ENCODE data around the gene FZD2.

The FZD2 gene

DNA sequence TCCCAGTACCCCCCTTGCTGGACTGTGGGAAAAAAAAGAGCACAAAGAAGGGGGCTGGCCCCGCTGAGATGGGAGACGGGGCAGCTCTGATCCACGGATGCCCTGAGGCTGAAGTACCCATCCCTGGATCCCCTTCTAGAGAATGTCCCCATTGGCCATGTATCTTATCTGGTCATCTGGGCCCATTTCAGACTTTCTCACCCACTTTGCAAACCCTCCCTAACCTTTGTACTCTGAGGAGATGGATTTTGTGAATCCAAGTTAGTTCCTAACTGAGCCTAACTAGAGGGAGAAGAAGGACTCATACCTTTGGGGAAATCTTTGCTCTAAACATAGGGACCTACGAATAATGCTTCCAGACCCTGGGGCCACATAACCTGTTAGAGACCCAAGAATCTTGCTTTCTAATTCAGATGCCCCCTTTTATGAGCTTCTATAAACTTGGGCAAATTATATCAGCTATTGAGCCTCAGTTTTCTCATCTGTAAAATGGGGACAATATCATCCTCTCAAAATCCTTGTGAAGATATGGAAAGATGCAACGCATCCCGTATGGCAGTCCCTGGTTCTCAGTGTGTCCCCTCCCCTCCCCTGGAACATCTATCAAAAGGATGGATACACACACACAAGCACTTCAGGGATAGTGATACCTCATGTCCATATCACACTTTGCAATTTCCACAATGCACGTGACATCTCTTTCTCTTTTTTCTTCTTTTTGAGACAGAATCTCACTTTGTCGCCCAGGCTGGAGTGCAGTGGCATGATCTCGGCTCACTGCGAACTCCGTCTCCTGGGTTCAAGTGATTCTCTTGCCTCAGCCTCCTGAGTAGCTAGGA is 16.8 kb upstream of the FZD2 start:
- no peak for DNase-seq (ENCODE audit: low read depth)
- TF ChIP-seq, protein P1, sequence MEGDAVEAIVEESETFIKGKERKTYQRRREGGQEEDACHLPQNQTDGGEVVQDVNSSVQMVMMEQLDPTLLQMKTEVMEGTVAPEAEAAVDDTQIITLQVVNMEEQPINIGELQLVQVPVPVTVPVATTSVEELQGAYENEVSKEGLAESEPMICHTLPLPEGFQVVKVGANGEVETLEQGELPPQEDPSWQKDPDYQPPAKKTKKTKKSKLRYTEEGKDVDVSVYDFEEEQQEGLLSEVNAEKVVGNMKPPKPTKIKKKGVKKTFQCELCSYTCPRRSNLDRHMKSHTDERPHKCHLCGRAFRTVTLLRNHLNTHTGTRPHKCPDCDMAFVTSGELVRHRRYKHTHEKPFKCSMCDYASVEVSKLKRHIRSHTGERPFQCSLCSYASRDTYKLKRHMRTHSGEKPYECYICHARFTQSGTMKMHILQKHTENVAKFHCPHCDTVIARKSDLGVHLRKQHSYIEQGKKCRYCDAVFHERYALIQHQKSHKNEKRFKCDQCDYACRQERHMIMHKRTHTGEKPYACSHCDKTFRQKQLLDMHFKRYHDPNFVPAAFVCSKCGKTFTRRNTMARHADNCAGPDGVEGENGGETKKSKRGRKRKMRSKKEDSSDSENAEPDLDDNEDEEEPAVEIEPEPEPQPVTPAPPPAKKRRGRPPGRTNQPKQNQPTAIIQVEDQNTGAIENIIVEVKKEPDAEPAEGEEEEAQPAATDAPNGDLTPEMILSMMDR (IDR thresholded peaks at IDR 0.05; ENCODE audit: low read length, missing control alignments) = no peak
- no peak overlapping the region for H3K4me3 ChIP-seq (replicated peaks; ENCODE audit: low read depth, low read length)

GRCh38 chr17:44541884-44542581 is 15.3 kb upstream of the FZD2 start:
- TF ChIP-seq, protein P1 (IDR thresholded peaks at IDR 0.05; ENCODE audit: low read length, missing control alignments) = no peak
- no peak overlapping the region for H3K4me3 ChIP-seq (replicated peaks; ENCODE audit: low read depth, low read length)

DNA sequence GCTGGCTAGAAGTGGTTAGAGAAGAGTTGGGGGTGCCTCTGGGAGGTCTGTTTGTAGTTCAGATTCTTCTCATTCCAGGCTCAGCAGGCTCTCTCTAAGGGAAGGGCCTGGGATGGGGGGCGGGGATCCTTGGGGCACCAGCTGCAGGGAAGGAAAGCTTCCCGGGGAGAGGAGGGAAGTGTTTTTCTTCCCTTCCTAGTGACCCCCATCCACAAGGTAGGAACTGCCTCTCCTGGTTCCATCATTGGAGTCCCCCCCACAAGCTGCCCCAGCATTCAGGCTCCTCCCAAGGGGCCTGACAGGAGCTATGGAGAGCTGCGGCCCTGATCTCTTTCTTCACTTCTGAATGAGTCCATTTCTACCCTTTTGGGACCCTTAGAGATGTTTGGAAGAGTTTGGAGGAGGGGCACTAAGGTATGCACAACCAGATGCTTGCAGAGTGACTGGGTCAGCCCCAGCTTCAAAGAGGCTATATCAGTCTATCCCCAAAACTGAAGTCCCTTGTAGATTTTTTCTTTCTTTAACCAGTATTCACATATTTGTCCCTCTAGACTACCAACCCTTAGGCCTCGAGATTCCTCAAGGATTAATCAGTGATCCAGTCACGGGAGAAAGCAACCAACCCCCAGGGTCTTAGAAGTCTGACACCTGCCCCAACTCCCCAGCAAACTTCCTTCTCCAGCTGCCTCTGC is 13.9 kb upstream of the FZD2 start:
- TF ChIP-seq, protein P1 (IDR thresholded peaks at IDR 0.05; ENCODE audit: low read length, missing control alignments) = no peak
- H3K4me3 ChIP-seq (replicated peaks; ENCODE audit: low read depth, low read length) = no peak overlapping the region
- peak; percentile 72 for DNase-seq (ENCODE audit: low read depth)

More at GRCh38 chr17:44541884-44542581, 15.3 kb upstream of the FZD2 start:
- DNase-seq (ENCODE audit: low read depth) = no peak

- no peak for DNase-seq (ENCODE audit: low read depth)
- H3K4me3 ChIP-seq (replicated peaks; ENCODE audit: low read depth, low read length) = no peak overlapping the region
- TF ChIP-seq, protein P1 (IDR thresholded peaks at IDR 0.05; ENCODE audit: low read length, missing control alignments) = no peak
Observed at GRCh38 chr17:44543905-44544523, 13.3 kb upstream of the FZD2 start.

DNA sequence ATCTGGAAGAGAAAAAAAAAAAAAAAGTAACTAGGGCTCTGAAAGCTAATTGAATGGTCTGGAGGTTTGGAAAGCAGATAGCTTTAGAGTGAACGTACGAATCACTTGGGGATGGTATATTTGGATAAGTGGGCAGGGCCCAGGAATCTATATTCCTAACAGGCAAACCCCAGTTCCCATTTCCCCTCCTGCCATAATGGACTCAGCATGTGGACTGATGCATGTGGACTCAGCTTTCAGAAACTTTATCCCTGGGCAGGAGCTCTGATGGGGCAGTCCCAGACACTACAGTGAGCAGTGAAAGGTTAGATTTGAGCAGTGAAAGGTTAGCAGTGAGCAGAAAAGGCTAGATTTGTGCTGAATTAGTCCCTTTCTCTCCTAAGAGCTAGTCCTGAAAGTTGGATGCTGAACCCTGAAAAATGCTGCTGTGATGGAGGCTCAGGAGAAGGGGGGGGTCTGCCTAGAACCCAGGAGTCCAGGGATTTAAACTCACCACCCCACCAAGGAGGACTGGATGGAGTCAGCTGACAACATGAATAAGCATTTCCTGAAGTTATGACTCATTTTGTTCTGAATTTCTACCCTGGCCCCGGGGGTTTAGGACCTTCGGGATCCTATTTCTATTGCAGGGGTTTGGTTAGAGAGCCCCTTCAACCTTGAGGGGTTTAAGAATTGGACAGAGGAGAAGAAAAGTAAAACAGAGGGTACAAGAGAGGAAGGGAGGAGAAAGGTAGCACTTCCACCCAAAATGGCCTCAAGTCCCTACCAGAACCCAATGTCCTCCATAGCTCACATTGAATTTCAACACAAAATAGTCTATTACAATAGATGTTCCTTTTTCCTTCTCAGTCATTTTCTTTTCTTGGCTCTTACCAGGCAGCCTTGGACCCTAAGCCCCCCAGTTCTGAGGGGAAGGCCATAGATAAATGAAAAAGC is 10.3 kb upstream of the FZD2 start:
- H3K4me3 ChIP-seq (replicated peaks; ENCODE audit: low read depth, low read length) = no peak overlapping the region
- TF ChIP-seq, protein P1 (IDR thresholded peaks at IDR 0.05; ENCODE audit: low read length, missing control alignments) = no peak

More for the DNA sequence above, 10.3 kb upstream of the FZD2 start:
- peak; percentile 58 for DNase-seq (ENCODE audit: low read depth)
